ENCODE measurements around the gene MS4A14. TPM values are rescaled to one million over a fixed set of nuclear protein-coding genes. Genes with fewer than 3 reads are reported as not detected.

Gene MS4A14
- total and polyA plus RNA-seq, 2 experiments from 2014 or later: not detected

- Histone ChIP-seq H3K79me2 (replicated peaks; ENCODE audit: insufficient read depth) (no peaks in the 10 kb centered on the region), H3K36me3 (ENCODE audit: insufficient read depth) (no peaks in the 10 kb centered on the region), H2AFZ (no peak overlapping the region), H3K4me2 (no peak overlapping the region), H3K4me1 (ENCODE audit: insufficient read depth) (no peaks in the 10 kb centered on the region; the same call in 1 of the 2 replicates), H4K20me1 (replicated peaks; ENCODE audit: insufficient read depth) (no peaks in the 10 kb centered on the region), H3K9me2 (ENCODE audit: insufficient read depth) (peaks cover 22% of the 10 kb centered on the region; the same call in 1 of the 2 replicates), H3F3A (replicated peaks; ENCODE audit: low read depth) (no peaks in the 10 kb centered on the region), H3K4me3 (no peak overlapping the region), H3K27me3 (ENCODE audit: insufficient read depth) (no peaks in the 10 kb centered on the region), H3K27ac (ENCODE audit: low read depth) (no peak overlapping the region)
- Mint-ChIP-seq H3K36me3 (ENCODE audit: low read depth) (no peaks in the 10 kb centered on the region), H3K9me3 (no peaks in the 10 kb centered on the region; the same call in 1 of the 3 replicates), H3K27ac (no peak overlapping the region), H3K4me3 (no peak overlapping the region), H3K27me3 (ENCODE audit: insufficient read depth, low read depth, poor library complexity) (peaks cover 3% of the 10 kb centered on the region), H3K4me1 (no peaks in the 10 kb centered on the region)
- no peak for DNase-seq (ENCODE audit: low spot score)
- TF ChIP-seq POLR2AphosphoS5 (IDR thresholded peaks at IDR 0.05; ENCODE audit: low read depth) (no peak), EZH2phosphoT487 (IDR thresholded peaks at IDR 0.05; ENCODE audit: unreplicated experiment) (no peak), EZH2 (IDR thresholded peaks at IDR 0.05; ENCODE audit: low read depth, unreplicated experiment) (no peak), CREB1 (CRISPR knock-in tag; IDR thresholded peaks at IDR 0.05; ENCODE audit: low read depth) (no peak), STAT1 (IDR thresholded peaks at IDR 0.05; ENCODE audit: unreplicated experiment) (no peak), CTCF (conservative IDR thresholded peaks at IDR 0.05; ENCODE audit: low read depth in 2 of 2) (no peak), ZNF462 (CRISPR knock-in tag; IDR thresholded peaks at IDR 0.05) (no peak), NANOG (IDR thresholded peaks at IDR 0.05; ENCODE audit: borderline replicate concordance) (no peak), ETS1 (IDR thresholded peaks at IDR 0.05) (no peak), ZNF331 (CRISPR knock-in tag; IDR thresholded peaks at IDR 0.05; ENCODE audit: low read depth) (no peak), ZNF114 (CRISPR knock-in tag; IDR thresholded peaks at IDR 0.05) (no peak)
- ATAC-seq: no peak
These were observed 20.9 kb upstream of the MS4A14 start for GRCh38 chr11:60375316-60375715.
